KOPT-K1 (cell line): Measurements from ENCODE around the gene GPR150.

Experiments
- H3K27ac ChIP-seq: fragments of 200-600 bp; sonication (generic); 2 replicates; pipeline ENCODE4 v1.5.1; 2016; ENCODE audit warnings: antibody characterized with exemption, mild to moderate bottlenecking, low read depth, low read length; ENCODE audit not compliant: poor library complexity, severe bottlenecking
- H3K36me3 ChIP-seq: fragments of 200-600 bp; sonication (generic); 2 replicates; pipeline ENCODE4 v1.5.1; 2017; ENCODE audit warnings: antibody characterized with exemption, mild to moderate bottlenecking, low read length, moderate library complexity; ENCODE audit not compliant: insufficient read depth
- H3K9me3 ChIP-seq: fragments of 200-600 bp; sonication (generic); 2 replicates; pipeline ENCODE4 v1.5.1; 2017; ENCODE audit warnings: antibody characterized with exemption, low read length, mild to moderate bottlenecking; ENCODE audit not compliant: insufficient read depth, poor library complexity, severe bottlenecking

Gene GPR150

DNA sequence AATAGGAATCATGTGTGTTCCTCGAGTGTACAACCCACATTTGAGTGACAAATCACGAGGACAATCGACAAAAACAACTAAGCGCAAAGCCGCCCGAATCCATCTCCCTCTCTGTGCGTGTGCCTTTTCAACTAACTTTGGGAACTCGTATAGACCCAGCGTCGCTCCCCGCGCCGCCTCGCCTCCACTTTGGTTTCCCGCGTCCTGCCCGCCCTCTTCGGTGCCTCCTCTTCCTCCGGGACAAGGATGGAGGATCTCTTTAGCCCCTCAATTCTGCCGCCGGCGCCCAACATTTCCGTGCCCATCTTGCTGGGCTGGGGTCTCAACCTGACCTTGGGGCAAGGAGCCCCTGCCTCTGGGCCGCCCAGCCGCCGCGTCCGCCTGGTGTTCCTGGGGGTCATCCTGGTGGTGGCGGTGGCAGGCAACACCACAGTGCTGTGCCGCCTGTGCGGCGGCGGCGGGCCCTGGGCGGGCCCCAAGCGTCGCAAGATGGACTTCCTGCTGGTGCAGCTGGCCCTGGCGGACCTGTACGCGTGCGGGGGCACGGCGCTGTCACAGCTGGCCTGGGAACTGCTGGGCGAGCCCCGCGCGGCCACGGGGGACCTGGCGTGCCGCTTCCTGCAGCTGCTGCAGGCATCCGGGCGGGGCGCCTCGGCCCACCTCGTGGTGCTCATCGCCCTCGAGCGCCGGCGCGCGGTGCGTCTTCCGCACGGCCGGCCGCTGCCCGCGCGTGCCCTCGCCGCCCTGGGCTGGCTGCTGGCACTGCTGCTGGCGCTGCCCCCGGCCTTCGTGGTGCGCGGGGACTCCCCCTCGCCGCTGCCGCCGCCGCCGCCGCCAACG is at the start of gene GPR150:
Gene GPR150 (plus strand): TSS at position 58 of the 840 bp plus-strand sequence. CDS start 189 bp downstream, at position 247.
- Histone ChIP-seq H3K36me3 (no peaks in the 10 kb centered on the region), H3K27ac (peak within 1 kb of the TSS; percentile 57), H3K9me3 (no peaks in the 10 kb centered on the region)

DNA sequence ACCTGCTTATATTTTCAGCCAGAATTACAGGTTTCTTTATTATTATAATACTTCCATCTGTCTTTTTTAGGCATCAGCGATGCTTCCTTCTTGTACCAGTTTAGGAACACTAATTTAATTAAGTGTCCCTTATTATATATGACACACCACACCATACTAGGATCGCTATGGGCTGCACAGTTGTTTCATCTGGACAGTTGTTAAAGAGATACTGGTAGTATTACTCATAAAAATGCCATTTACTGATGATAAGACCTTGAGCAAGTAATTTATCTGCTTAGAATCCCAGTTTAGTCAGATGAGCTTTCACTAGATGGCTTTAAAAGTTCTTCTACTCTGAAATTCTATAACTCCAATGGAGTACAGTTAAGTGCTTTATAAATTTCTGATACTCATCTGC is 47.9 kb upstream of the GPR150 start:
- Histone ChIP-seq H3K9me3 (no peaks in the 10 kb centered on the region), H3K27ac (no peak overlapping the region)

DNA sequence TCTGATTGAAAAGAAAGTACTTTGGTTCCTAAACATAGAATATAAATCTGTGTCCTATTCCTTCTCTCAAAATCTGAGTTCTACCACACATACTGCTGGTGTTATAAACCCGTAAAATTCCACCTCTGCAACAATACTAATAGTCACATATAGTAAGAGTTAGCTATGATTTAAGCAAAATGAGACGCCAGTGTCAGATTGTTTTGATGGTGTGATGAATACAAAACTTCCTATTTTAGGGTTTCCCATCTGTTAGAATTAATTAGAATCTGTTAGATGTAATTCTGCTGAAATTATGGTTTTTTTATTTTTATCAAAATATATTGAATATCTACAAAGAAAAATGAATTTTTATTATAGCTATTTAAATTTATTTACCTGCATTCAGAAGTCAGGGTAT is 38.3 kb upstream of the GPR150 start:
- Histone ChIP-seq H3K36me3 (no peaks in the 10 kb centered on the region; the same call in 1 of the 2 replicates), H3K27ac (no peak overlapping the region), H3K9me3 (no peaks in the 10 kb centered on the region)

More for the DNA sequence above, 47.9 kb upstream of the GPR150 start:
- peaks cover 25% of the 10 kb centered on the region for H3K36me3 ChIP-seq

DNA sequence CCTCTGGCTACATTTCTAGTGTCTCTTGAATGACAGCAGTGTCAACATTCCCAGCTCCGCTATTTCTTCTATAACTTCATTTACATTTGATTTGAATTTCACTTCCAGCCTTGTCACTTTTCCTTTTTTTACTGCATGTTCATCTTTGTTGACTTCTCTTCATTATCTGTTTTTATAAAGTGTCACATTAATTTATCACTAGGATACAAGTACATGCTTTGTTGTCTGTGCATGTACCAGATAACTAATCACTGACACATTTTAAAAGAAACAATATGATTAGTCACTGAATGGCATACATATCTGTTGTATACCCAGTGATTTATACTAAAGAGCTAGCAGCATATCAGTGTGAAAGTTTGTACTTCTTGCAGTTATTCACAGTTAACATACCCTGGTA is 35.9 kb upstream of the GPR150 start:
- Histone ChIP-seq H3K27ac (no peak overlapping the region), H3K9me3 (no peaks in the 10 kb centered on the region), H3K36me3 (no peaks in the 10 kb centered on the region; the same call in 1 of the 2 replicates)

DNA sequence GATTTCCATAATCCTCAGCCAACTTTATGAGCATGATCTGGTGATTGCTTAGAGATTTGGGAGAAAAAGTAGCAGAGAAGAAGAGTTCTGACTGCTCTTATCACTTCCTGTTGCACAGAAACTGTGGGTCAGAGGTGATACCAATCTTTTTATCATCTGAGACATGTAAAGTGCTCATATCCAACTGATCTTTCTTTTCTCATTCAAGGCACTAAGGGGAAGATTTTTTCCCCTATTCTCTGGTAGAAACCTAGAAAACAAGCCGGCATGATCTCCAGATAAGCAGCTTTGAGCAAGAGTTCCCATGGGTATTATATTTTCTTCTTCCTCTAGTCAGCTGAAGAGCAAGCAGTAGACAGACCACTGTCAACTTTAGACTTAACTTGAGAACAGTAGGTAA is 29.0 kb upstream of the GPR150 start:
- H3K27ac ChIP-seq = no peak overlapping the region
- no peaks in the 10 kb centered on the region for H3K9me3 ChIP-seq
- no peaks in the 10 kb centered on the region for H3K36me3 ChIP-seq

DNA sequence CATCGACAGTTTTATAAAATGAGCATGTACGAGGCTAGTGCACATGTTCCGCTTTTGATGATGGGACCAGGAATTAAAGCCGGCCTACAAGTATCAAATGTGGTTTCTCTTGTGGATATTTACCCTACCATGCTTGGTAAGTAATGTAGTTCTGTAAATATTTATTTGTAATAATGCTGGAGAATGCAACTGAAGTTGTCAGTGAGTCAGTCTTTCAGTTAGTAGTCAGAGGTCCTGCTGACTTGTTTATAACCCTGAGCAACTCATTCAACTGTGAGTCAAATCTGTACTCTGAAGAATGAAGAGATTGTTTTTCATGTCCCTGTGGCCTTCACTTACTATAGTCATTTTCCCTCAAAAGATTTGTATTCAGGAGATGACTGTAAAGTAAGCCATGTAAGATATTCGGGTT is 28.4 kb upstream of the GPR150 start:
- Histone ChIP-seq H3K9me3 (no peaks in the 10 kb centered on the region), H3K36me3 (no peaks in the 10 kb centered on the region), H3K27ac (no peak overlapping the region)

DNA sequence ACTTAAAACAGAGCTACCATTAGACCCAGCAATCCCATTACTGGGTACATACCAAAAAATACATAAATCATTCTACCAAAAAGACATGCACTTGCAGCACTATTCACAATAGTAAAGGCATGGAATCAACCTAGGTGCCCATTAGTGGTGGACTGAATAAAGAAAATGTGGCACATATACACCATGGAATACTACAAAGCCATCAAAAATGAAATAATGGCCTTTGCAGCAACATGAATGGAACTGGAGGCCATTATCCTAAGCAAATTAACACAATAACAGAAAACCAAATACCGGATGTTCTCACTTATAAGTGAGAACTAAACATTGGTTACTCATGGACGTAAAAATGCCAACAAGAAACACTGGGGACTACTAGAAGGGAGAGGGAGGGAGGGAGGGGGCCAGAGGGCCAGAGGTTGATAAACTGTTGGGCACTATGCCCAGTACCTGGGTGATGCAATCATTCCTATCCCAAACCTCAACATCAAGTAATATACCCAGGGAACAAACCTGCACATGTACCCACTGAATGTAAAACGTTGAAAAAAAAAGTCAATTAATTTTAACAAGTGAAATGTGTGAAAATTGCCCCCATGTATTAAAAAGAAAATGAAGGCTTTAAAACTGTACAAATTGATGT is 24.5 kb upstream of the GPR150 start:
- Histone ChIP-seq H3K27ac (no peak overlapping the region), H3K36me3 (no peaks in the 10 kb centered on the region), H3K9me3 (no peaks in the 10 kb centered on the region)

DNA sequence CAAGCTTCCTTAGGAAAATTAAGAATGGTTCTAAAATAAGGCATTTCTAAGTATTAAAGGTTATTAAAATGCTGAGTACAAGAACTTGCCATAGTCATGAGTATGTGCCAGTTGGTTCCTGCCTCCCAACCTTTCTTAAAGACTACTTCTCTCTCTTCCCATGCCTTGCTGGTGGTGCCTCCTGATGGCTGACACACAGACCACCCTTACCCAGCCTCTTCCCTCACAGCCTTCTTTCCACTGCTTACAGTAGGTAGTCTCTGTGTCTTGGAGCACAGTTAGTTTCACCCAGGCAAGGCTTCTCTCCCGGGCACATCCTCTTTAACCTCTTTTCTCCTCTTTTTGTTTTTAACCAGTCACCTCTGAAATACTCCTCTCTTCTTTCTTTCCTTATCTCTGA is 20.6 kb upstream of the GPR150 start:
- peaks cover 8% of the 10 kb centered on the region for H3K36me3 ChIP-seq
- no peak overlapping the region for H3K27ac ChIP-seq
- no peaks in the 10 kb centered on the region for H3K9me3 ChIP-seq

DNA sequence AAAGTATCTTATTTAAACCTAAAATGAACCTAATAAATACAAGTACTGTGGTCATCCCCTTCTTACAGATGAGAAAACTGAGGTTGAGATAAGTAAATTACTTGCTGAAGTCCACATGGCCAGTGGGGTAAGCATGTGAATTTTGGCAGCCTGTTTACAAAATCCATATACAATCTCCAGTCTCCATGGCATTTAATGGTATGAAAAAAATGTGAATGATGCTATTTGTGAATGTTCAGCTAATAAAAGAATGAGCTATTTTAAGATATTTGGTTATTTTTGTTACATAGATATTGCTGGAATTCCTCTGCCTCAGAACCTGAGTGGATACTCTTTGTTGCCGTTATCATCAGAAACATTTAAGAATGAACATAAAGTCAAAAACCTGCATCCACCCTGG is 19.3 kb upstream of the GPR150 start:
- Histone ChIP-seq H3K27ac (no peak overlapping the region), H3K36me3 (peaks cover 8% of the 10 kb centered on the region), H3K9me3 (no peaks in the 10 kb centered on the region)

DNA sequence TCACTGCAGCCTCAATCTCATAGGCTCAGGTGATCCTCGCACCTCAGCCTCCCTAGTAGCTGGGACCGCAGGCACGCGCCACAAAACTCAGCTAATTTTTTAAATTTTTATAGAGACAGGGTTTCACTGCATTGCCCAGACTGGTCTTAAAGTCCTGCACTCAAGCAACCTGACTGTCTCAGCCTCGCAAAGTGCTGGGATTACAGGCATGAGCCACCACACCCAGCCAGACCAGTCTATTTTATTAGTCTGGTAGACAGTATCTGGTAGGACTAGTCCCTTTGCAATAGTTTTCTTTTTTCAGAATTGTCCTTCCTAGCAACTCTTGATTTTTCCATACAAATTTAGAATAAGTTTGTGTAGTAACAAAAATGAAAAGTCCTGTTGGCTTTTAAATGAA is 14.1 kb upstream of the GPR150 start:
- Histone ChIP-seq H3K9me3 (no peaks in the 10 kb centered on the region), H3K36me3 (peaks cover 8% of the 10 kb centered on the region), H3K27ac (no peak overlapping the region)

DNA sequence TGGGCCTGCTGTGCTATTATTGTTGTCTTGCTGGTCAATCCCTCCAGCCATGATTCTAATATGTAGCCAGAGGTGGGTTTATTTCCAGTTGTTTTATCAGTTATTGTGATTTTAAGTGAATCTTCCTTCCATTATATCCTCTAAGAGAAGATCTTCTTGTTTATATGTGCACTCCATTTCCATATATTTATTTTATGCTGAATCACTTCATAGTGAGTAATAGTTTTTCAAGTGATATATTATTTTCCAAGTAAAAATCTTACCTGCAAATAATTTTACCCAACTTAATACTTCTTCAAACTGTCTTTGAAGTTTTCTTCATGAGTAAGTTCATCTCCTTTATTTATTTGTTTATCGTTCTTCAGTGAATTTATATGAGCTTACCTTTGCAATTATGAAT is 13.5 kb upstream of the GPR150 start:
- H3K9me3 ChIP-seq = no peaks in the 10 kb centered on the region
- peaks cover 3% of the 10 kb centered on the region; the same call in 1 of the 2 replicates for H3K36me3 ChIP-seq
- H3K27ac ChIP-seq = no peak overlapping the region

DNA sequence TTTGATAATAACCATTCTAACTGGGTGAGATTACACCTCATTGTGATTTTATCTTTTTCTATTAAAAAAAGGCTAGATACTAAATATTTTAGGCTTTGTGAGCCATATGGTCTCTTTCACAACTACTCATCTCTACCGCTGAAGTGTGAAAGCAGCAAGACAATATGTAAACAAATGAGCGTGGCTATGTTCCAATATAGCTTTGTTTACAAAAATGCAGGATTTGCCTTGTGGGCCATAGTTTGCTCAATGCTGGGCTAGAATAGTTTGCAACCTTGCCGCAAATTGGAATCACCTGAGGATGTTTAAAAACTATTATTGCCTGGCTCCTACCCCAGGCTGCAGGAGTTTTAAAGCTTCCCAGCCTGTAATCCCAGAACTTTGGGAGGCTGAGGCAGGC is 10.2 kb upstream of the GPR150 start:
- Histone ChIP-seq H3K36me3 (no peaks in the 10 kb centered on the region), H3K9me3 (peaks cover 12% of the 10 kb centered on the region), H3K27ac (no peak overlapping the region)

DNA sequence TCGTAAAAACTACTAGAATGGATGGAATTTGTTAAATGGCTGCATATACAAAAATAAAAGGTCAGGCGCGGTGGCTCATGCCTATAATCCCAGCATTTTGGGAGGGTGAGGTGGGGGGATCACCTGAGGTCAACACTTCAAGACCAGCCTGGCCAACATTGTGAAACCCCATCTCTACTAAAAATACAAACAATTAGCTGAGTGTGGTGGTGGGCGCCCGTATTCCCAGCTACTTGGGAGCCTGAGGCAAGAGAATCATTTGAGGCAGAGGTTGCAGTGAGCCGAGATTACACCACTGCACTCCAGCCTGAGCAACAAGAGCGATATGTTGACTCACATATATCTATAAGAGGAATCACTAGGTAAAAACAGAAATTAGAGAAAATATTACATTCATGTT is 9.3 kb upstream of the GPR150 start:
- Histone ChIP-seq H3K9me3 (peaks cover 12% of the 10 kb centered on the region), H3K36me3 (no peaks in the 10 kb centered on the region), H3K27ac (no peak overlapping the region)

DNA sequence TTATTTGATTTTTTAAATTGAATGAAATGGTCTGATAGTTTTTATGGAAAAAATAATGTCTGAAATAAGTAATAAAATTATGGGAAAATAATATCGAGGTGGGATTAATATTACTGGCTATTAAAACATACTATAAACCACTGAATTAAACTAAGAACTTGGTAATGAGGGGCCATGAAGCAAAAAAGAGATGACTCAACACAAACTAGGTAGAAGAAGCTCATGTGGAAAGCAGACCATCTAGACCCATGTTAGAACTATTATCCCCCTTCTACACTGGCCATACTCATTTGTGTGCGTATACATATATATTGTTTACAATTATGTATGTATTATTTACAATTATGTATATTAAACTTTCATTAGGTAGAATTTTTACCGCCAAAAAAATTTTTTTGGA is 8.5 kb upstream of the GPR150 start:
- Histone ChIP-seq H3K27ac (no peak overlapping the region), H3K9me3 (peaks cover 12% of the 10 kb centered on the region), H3K36me3 (no peaks in the 10 kb centered on the region)

DNA sequence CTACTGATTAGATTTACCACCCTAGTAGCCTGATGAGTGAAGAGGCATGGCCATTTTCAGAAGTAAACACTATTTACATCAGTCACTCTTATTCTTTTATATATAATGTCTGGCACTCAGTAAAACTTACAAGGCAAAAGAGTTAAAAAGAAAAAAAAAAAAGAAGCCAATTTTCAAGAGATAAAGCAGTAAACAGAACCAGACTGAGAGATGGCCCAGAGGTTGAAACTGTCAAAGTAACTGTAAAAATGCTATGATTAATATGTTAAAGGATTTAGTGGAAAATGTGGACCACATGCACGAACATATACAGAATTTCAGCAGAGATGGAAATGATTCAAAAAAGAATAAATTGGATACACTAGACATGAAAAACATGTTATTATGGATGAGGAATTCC is 6.4 kb upstream of the GPR150 start:
- Histone ChIP-seq H3K27ac (no peak overlapping the region), H3K9me3 (peaks cover 12% of the 10 kb centered on the region), H3K36me3 (no peaks in the 10 kb centered on the region)

DNA sequence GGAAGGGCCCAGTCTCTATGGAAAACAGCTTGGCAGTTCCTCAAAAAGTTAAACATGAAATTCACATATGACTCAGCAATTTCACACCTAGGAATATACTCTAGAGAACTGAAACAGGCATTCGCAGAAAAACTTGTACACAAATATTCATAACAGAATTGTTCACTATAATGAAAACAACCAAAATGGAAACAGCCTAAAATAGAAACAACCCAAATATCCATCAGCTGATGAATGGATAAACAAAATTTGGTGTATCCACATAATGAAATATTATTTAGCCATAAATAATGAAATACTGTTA is 4.8 kb upstream of the GPR150 start:
- no peak overlapping the region for H3K27ac ChIP-seq

More for the DNA sequence above, 4.8 kb upstream of the GPR150 start:
- Histone ChIP-seq H3K36me3 (no peaks in the 10 kb centered on the region), H3K9me3 (peaks cover 12% of the 10 kb centered on the region)
